IMR-90 (cell line): ENCODE data around the gene DAND5. TPM values are rescaled to one million over a fixed set of nuclear protein-coding genes. Genes with fewer than 3 reads are reported as not detected.

ENCODE experiments used
- ATAC-seq: fragments of 200-7000 bp; cut with Tn5 transposase; 2 replicates; pipeline ENCODE4 v1.9.1; 2020; ENCODE audit warnings: low read depth, mild to moderate bottlenecking, moderate library complexity
- BruUV-seq: library from RNA; stranded (reverse); fragments of 400-500 nt; replicated peaks from 2 replicates; lab custom pipeline; 2021; lab: Mats Ljungman, UMichigan
- CTCF ChIA-PET: fragments of 300-600 bp; formaldehyde crosslinking; extraction: SDS; loops from one replicate; lab custom pipeline; 2021; ENCODE audit warnings: antibody characterized with exemption; lab: Yijun Ruan, JAX
- POLR2A ChIA-PET: fragments of 300-600 bp; sonication (Branson Sonifier 250); formaldehyde crosslinking; loops from one replicate; lab custom pipeline; 2022; ENCODE audit warnings: antibody characterized with exemption; ENCODE audit not compliant: unreplicated experiment; lab: Charles Lee
- DNase-seq: peaks from one replicate; pipeline ENCODE4 v3.0.0; 2013
- H2AFZ ChIP-seq: replicated peaks from 2 replicates; pipeline ENCODE3; 2013; ENCODE audit warnings: low read length, mild to moderate bottlenecking; ENCODE audit not compliant: poor library complexity
- H2AK5ac ChIP-seq: 2 replicates; pipeline ENCODE4 v1.6.1; 2013; ENCODE audit warnings: low read depth, low read length, inconsistent platforms
- H2AK9ac ChIP-seq: replicated peaks from 2 replicates; pipeline ENCODE3; 2013; ENCODE audit warnings: mild to moderate bottlenecking, low read depth, low read length, moderate library complexity; ENCODE audit not compliant: poor library complexity
- H2BK120ac ChIP-seq: 2 replicates; pipeline ENCODE4 v1.6.1; 2013; ENCODE audit warnings: low read depth, low read length, inconsistent platforms
- H2BK15ac ChIP-seq: 3 replicates; pipeline ENCODE4 v1.6.1; 2013; ENCODE audit warnings: low read depth, low read length, inconsistent platforms
- H2BK20ac ChIP-seq: 2 replicates; pipeline ENCODE4 v1.6.1; 2013; ENCODE audit warnings: low read depth, mild to moderate bottlenecking, inconsistent platforms, low read length, moderate library complexity
- H2BK5ac ChIP-seq: 2 replicates; pipeline ENCODE4 v1.6.1; 2013; ENCODE audit warnings: mild to moderate bottlenecking, low read depth, low read length, inconsistent platforms; ENCODE audit not compliant: poor library complexity, severe bottlenecking
- H3K14ac ChIP-seq: replicated peaks from 2 replicates; pipeline ENCODE4 v1.6.1; 2013; ENCODE audit warnings: low read depth, low read length, inconsistent platforms
- H3K18ac ChIP-seq: 2 replicates; pipeline ENCODE4 v1.6.1; 2013; ENCODE audit warnings: low read depth, low read length, control low read depth
- H3K23ac ChIP-seq: 2 replicates; pipeline ENCODE4 v1.6.1; 2013; ENCODE audit warnings: low read depth, low read length, inconsistent platforms
- H3K27ac ChIP-seq: 2 replicates; pipeline ENCODE4 v1.5.1; 2013; ENCODE audit warnings: mild to moderate bottlenecking, control low read depth, low read length; ENCODE audit not compliant: insufficient read depth
- H3K27me3 ChIP-seq: 2 replicates; pipeline ENCODE4 v1.6.1; 2013; ENCODE audit warnings: low read length; ENCODE audit not compliant: control insufficient read depth, insufficient read depth
- H3K36me3 ChIP-seq: 2 replicates; pipeline ENCODE4 v1.6.1; 2013; ENCODE audit warnings: low read length, mixed read lengths; ENCODE audit not compliant: control insufficient read depth, insufficient read depth
- H3K4ac ChIP-seq: 2 replicates; pipeline ENCODE4 v1.6.1; 2013; ENCODE audit warnings: low read depth, low read length, inconsistent platforms
- H3K4me1 ChIP-seq: 2 replicates; pipeline ENCODE4 v1.6.1; 2013; ENCODE audit warnings: low read length, mixed read lengths; ENCODE audit not compliant: control insufficient read depth, insufficient read depth
- H3K4me2 ChIP-seq: 2 replicates; pipeline ENCODE4 v1.6.1; 2013; ENCODE audit warnings: low read depth, mild to moderate bottlenecking, control low read depth, low read length, moderate library complexity
- H3K4me3 ChIP-seq: 2 replicates; pipeline ENCODE4 v1.5.1; 2013; ENCODE audit warnings: low read depth, mild to moderate bottlenecking, control low read depth, low read length, moderate library complexity; ENCODE audit not compliant: insufficient read depth
- H3K56ac ChIP-seq: 2 replicates; pipeline ENCODE4 v1.6.1; 2013; ENCODE audit warnings: low read length, inconsistent platforms; ENCODE audit not compliant: insufficient read depth; ENCODE audit errors: extremely low read depth
- H3K79me1 ChIP-seq, 2 experiments: 2 replicates each; pipeline ENCODE4 v1.6.1; 2013; ENCODE audit warnings: low read length in 2 of 2, inconsistent platforms in 1 of 2, low read depth in 1 of 2
- H3K9ac ChIP-seq: 2 replicates; pipeline ENCODE4 v1.6.1; 2013; ENCODE audit warnings: low read depth, low read length, control low read depth
- H3K9me1 ChIP-seq: 2 replicates; pipeline ENCODE4 v1.6.1; 2013; ENCODE audit warnings: low read length, inconsistent platforms; ENCODE audit not compliant: insufficient read depth
- H3K9me3 ChIP-seq: 2 replicates; pipeline ENCODE4 v1.6.1; 2013; ENCODE audit warnings: low read length; ENCODE audit not compliant: control insufficient read depth, insufficient read depth
- H4K20me1 ChIP-seq: 2 replicates; pipeline ENCODE4 v1.6.1; 2013; ENCODE audit warnings: low read length, inconsistent platforms; ENCODE audit not compliant: insufficient read depth
- H4K5ac ChIP-seq: 2 replicates; pipeline ENCODE4 v1.6.1; 2013; ENCODE audit warnings: mild to moderate bottlenecking, low read depth, low read length, control low read depth
- H4K8ac ChIP-seq, 2 experiments: 2 replicates each; pipeline ENCODE4 v1.6.1; 2013; ENCODE audit warnings: low read depth in 2 of 2, low read length in 2 of 2, control low read depth in 1 of 2, inconsistent platforms in 1 of 2
- H4K91ac ChIP-seq: 2 replicates; pipeline ENCODE4 v1.6.1; 2013; ENCODE audit warnings: low read depth, low read length, inconsistent platforms; ENCODE audit not compliant: insufficient read depth
- CEBPB ChIP-seq: IDR thresholded peaks from 2 replicates; pipeline ENCODE4 v1.6.1; 2012; ENCODE audit warnings: low read depth, low read length, improper control_type of control experiment
- CHD1 ChIP-seq: IDR thresholded peaks from 2 replicates; pipeline ENCODE4 v1.6.1; 2012; ENCODE audit warnings: low read depth, low read length, improper control_type of control experiment
- ELK1 ChIP-seq: fragments of 150-350 bp; IDR thresholded peaks from 2 replicates; pipeline ENCODE4 v1.6.1; 2016; ENCODE audit warnings: low read depth, mild to moderate bottlenecking, low read length, moderate library complexity, borderline replicate concordance
- MAFK ChIP-seq: IDR thresholded peaks from 2 replicates; pipeline ENCODE4 v1.6.1; 2012; ENCODE audit warnings: low read depth, low read length, improper control_type of control experiment
- MAZ ChIP-seq: IDR thresholded peaks from 2 replicates; pipeline ENCODE4 v1.6.1; 2012; ENCODE audit warnings: low read depth, mild to moderate bottlenecking, low read length, improper control_type of control experiment, moderate library complexity, borderline replicate concordance
- MXI1 ChIP-seq: IDR thresholded peaks from 2 replicates; pipeline ENCODE4 v1.6.1; 2012; ENCODE audit warnings: low read depth, mild to moderate bottlenecking, low read length, moderate library complexity, borderline replicate concordance
- NFE2L2 ChIP-seq: fragments of 150-350 bp; IDR thresholded peaks from 2 replicates; pipeline ENCODE4 v1.6.1; 2016; ENCODE audit warnings: low read depth, mild to moderate bottlenecking, low read length
- POLR2A ChIP-seq: IDR thresholded peaks from 2 replicates; pipeline ENCODE4 v1.6.1; 2012; ENCODE audit warnings: mild to moderate bottlenecking, low read depth, low read length
- RAD21 ChIP-seq: IDR thresholded peaks from 2 replicates; pipeline ENCODE4 v1.6.1; 2012; ENCODE audit warnings: low read length, improper control_type of control experiment
- RCOR1 ChIP-seq: IDR thresholded peaks from 2 replicates; pipeline ENCODE4 v1.6.1; 2012; ENCODE audit warnings: mild to moderate bottlenecking, low read length, improper control_type of control experiment; ENCODE audit not compliant: insufficient replicate concordance
- SMC3 ChIP-seq: fragments of 150-350 bp; IDR thresholded peaks from 2 replicates; pipeline ENCODE4 v1.6.1; 2016; ENCODE audit warnings: low read depth, mild to moderate bottlenecking, antibody characterized with exemption, low read length, moderate library complexity
- USF2 ChIP-seq: fragments of 150-350 bp; IDR thresholded peaks from 2 replicates; pipeline ENCODE4 v1.6.1; 2017; ENCODE audit warnings: mild to moderate bottlenecking, antibody characterized with exemption, low read length, low read depth
- WGBS, 2 experiments: methylation state at CpG; one replicate each; pipeline versions ENCODE4 v1.1.5 to v1.1.7; 2013; ENCODE audit warnings: missing lambda C conversion rate in 2 of 2; ENCODE audit not compliant: insufficient read length in 1 of 2; ENCODE audit errors: extremely low coverage in 2 of 2; 5-methylcytosine and 5-hydroxymethylcytosine counted together
- dilution Hi-C: fragments of 300-500 bp; cut with HindIII; formaldehyde crosslinking; loops from one replicate; pipeline ENCODE4 v1.14.3; 2018; ENCODE audit warnings: low sequenced_read_pairs; ENCODE audit not compliant: unreplicated experiment
- in situ Hi-C: fragments of 300-500 bp; cut with MboI; formaldehyde crosslinking; loops from 3 replicates; pipeline ENCODE4 v1.14.3; 2019; ENCODE audit warnings: low sequenced_read_pairs, inconsistent platforms, mixed read lengths
- intact Hi-C: fragments of 100-400 bp; cut with micrococcal nuclease; formaldehyde crosslinking; loops from 2 replicates; pipeline ENCODE4 v1.10.0; 2022
- polyA plus RNA-seq, 3 experiments: library from polyadenylated mRNA; depleted of rRNA; stranded (reverse); fragments of >200 nt; gene quantifications; 2 replicates each; pipeline ENCODE4 v1.2.3, GENCODE V29; 2012; ENCODE audit warnings: low replicate concordance in 1 of 3
- total RNA-seq: library from RNA; depleted of rRNA; stranded (reverse); fragments of >200 nt; gene quantifications from 2 replicates; pipeline ENCODE4 v1.2.3, GENCODE V29; 2012

DAND5 gene
- total and polyA plus RNA-seq, 2 of the 4 experiments (the other 2 are of a cell fraction), result 0.03 TPM; not detected in 1

- TF ChIP-seq MXI1, result no peak
These were observed 39.8 kb downstream of the DAND5 start (continued) for GRCh38 chr19:13008926-13009787.

GRCh38 chr19:13010038-13010991, 40.9 kb downstream of the DAND5 start:
- no peak for ATAC-seq
- no peak for TF ChIP-seq CEBPB
- TF ChIP-seq USF2, result no peak
- TF ChIP-seq CHD1, result no peak
- no peak for TF ChIP-seq RAD21
- TF ChIP-seq POLR2A, result no peak
- no peak for TF ChIP-seq ELK1
- no peak for TF ChIP-seq SMC3
- no peak for TF ChIP-seq MAZ
- no peak for TF ChIP-seq RCOR1
- no peak for TF ChIP-seq NFE2L2
- no peak for TF ChIP-seq MXI1
- TF ChIP-seq MAFK, result no peak

More at GRCh38 chr19:13010038-13010991, 40.9 kb downstream of the DAND5 start:
- no peak overlapping the region for H2AK9ac ChIP-seq
- H4K5ac ChIP-seq, result no peak overlapping the region
- H4K8ac ChIP-seq, result no peak overlapping the region
- in situ Hi-C loops, result no loop called here
- no peak overlapping the region for H2BK20ac ChIP-seq
- peaks cover 12% of the 10 kb centered on the region; the same call in 1 of the 2 replicates for H3K4me1 ChIP-seq
- no peak overlapping the region for H4K91ac ChIP-seq
- no peak overlapping the region for H3K4ac ChIP-seq
- H3K9ac ChIP-seq, result no peak overlapping the region
- H3K23ac ChIP-seq, result no peak overlapping the region
- CTCF ChIA-PET, result no interaction called here
- peaks cover 31% of the 10 kb centered on the region for H4K20me1 ChIP-seq
- H3K36me3 ChIP-seq, result peaks cover 6% of the 10 kb centered on the region
- peaks cover 4% of the 10 kb centered on the region; the same call in 1 of the 2 replicates for H3K9me1 ChIP-seq
- H3K27me3 ChIP-seq, result no peaks in the 10 kb centered on the region
- no peak overlapping the region for H2AK5ac ChIP-seq
- H3K56ac ChIP-seq, result no peak overlapping the region
- no peak overlapping the region for H2BK5ac ChIP-seq
- no peaks in the 10 kb centered on the region for H3K9me3 ChIP-seq
- no peak for DNase-seq
- no TSS peak for BruUV-seq
- H3K27ac ChIP-seq, result no peak overlapping the region
- intact Hi-C loops, result no loop called here
- POLR2A ChIA-PET, result no interaction called here
- H3K18ac ChIP-seq, result no peak overlapping the region
- no peak overlapping the region for H3K4me3 ChIP-seq
- dilution Hi-C loops, result no loop called here
- no peak overlapping the region for H2BK15ac ChIP-seq
- WGBS, 2 experiments, result 88% methylated on average over 39 of the region's 62 CpGs; no CpG with 5 or more reads in 1 of the 2 experiments
- H3K79me1 ChIP-seq, result peaks cover 19 to 63% of the 10 kb centered on the region in 2 experiments
- no peak overlapping the region for H2BK120ac ChIP-seq
- no peak overlapping the region for H3K14ac ChIP-seq
- H3K4me2 ChIP-seq, result no peak overlapping the region
- H2AFZ ChIP-seq, result no peak overlapping the region
